ENCODE data around the gene ZNF100.

The ZNF100 gene

GRCh38 chr19:21680026-21680425 lies 87.4 kb downstream of the ZNF100 start:
- H3K36me3 ChIP-seq (ENCODE audit: control insufficient read depth in 2 of 2, insufficient read depth in 1 of 2, low read length in 2 of 2), result no peaks in the 10 kb centered on the region
- no peaks in the 10 kb centered on the region for H3K4me1 ChIP-seq (ENCODE audit: control insufficient read depth, insufficient read depth, low read length)
- no peaks in the 10 kb centered on the region for H3K9me3 ChIP-seq (ENCODE audit: control insufficient read depth, insufficient read depth, low read depth, low read length)
- H3K27ac ChIP-seq (ENCODE audit: extremely low read depth, low read depth, low read length), result no peak overlapping the region
- H3K4me3 ChIP-seq (ENCODE audit: low read depth, low read length), result no peak overlapping the region
- TF ChIP-seq ZNF585B (tag by site-specific recombination; IDR thresholded peaks at IDR 0.05), result no peak
- TF ChIP-seq, protein P1, sequence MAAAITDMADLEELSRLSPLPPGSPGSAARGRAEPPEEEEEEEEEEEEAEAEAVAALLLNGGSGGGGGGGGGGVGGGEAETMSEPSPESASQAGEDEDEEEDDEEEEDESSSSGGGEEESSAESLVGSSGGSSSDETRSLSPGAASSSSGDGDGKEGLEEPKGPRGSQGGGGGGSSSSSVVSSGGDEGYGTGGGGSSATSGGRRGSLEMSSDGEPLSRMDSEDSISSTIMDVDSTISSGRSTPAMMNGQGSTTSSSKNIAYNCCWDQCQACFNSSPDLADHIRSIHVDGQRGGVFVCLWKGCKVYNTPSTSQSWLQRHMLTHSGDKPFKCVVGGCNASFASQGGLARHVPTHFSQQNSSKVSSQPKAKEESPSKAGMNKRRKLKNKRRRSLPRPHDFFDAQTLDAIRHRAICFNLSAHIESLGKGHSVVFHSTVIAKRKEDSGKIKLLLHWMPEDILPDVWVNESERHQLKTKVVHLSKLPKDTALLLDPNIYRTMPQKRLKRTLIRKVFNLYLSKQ (tag by site-specific recombination; IDR thresholded peaks at IDR 0.05; ENCODE audit: borderline replicate concordance), result no peak
- TF ChIP-seq FEZF1 (tag by site-specific recombination; IDR thresholded peaks at IDR 0.05), result no peak
- no peak for TF ChIP-seq ZNF248 (tag by site-specific recombination; IDR thresholded peaks at IDR 0.05)
- TF ChIP-seq, protein P2, sequence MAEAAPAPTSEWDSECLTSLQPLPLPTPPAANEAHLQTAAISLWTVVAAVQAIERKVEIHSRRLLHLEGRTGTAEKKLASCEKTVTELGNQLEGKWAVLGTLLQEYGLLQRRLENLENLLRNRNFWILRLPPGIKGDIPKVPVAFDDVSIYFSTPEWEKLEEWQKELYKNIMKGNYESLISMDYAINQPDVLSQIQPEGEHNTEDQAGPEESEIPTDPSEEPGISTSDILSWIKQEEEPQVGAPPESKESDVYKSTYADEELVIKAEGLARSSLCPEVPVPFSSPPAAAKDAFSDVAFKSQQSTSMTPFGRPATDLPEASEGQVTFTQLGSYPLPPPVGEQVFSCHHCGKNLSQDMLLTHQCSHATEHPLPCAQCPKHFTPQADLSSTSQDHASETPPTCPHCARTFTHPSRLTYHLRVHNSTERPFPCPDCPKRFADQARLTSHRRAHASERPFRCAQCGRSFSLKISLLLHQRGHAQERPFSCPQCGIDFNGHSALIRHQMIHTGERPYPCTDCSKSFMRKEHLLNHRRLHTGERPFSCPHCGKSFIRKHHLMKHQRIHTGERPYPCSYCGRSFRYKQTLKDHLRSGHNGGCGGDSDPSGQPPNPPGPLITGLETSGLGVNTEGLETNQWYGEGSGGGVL (tag by site-specific recombination; IDR thresholded peaks at IDR 0.05), result no peak
- no peak for TF ChIP-seq GLI2 (tag by site-specific recombination; IDR thresholded peaks at IDR 0.05; ENCODE audit: borderline replicate concordance, low read depth)
- no peak for TF ChIP-seq ZNF513 (tag by site-specific recombination; IDR thresholded peaks at IDR 0.05)
- TF ChIP-seq ZNF76 (tag by site-specific recombination; IDR thresholded peaks at IDR 0.05; ENCODE audit: borderline replicate concordance, low read depth), result no peak
- ChIA-PET POLR2A (no interaction called here), CTCF (no interaction called here)

DNA sequence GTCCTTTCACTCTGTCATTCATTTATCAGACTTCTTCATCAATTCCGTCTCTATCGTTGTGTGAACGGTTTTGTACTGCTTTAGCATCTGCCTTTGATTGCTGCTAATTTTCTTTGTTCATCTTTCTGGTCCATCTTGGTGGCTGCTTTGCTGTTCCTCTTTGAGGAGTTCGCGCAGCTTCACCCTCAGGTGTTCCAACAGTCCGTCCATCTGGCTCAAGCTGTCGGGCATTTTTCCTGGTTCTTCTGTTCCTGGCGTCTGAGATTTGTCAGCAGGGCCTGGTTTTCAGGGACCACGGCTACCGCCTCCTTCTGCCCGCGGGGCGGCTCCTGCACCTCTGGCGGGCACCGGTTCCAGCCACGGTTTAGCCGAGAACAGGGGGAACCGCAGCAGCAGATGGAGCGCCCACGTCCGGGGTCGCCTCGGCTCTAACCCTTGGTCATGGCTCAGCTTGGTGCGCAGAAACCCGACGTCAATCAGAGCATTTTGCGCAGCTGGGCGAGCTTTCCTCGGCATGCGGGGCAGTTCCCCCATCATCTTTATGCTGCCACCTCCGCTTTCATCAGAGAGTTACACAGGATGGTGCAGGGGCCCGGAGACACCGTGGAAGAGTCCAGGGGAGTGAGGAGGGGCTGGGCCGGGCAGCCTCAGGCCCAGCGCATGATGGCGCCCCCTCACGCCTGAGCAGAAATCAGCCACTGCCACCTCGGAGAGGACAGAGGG lies 89.5 kb downstream of the ZNF100 start:
- Histone ChIP-seq H3K9me3 (ENCODE audit: control insufficient read depth, insufficient read depth, low read depth, low read length) (no peaks in the 10 kb centered on the region), H3K4me1 (ENCODE audit: control insufficient read depth, insufficient read depth, low read length) (no peaks in the 10 kb centered on the region), H3K27ac (ENCODE audit: extremely low read depth, low read depth, low read length) (no peak overlapping the region), H3K4me3 (ENCODE audit: low read depth, low read length) (no peak overlapping the region), H3K36me3 (ENCODE audit: control insufficient read depth in 2 of 2, insufficient read depth in 1 of 2, low read length in 2 of 2) (no peaks in the 10 kb centered on the region)
- ChIA-PET CTCF (no interaction called here), POLR2A (no interaction called here)
- no peak for TF ChIP-seq ZNF658 (tag by site-specific recombination; IDR thresholded peaks at IDR 0.05)
- no peak for TF ChIP-seq ZNF521 (tag by site-specific recombination; IDR thresholded peaks at IDR 0.05)
- TF ChIP-seq KLF8 (tag by site-specific recombination; IDR thresholded peaks at IDR 0.05), result no peak
- TF ChIP-seq ZNF544 (tag by site-specific recombination; IDR thresholded peaks at IDR 0.05), result no peak
- TF ChIP-seq, protein P3, sequence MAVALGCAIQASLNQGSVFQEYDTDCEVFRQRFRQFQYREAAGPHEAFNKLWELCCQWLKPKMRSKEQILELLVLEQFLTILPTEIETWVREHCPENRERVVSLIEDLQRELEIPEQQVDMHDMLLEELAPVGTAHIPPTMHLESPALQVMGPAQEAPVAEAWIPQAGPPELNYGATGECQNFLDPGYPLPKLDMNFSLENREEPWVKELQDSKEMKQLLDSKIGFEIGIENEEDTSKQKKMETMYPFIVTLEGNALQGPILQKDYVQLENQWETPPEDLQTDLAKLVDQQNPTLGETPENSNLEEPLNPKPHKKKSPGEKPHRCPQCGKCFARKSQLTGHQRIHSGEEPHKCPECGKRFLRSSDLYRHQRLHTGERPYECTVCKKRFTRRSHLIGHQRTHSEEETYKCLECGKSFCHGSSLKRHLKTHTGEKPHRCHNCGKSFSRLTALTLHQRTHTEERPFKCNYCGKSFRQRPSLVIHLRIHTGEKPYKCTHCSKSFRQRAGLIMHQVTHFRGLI (tag by site-specific recombination; IDR thresholded peaks at IDR 0.05), result no peak
- TF ChIP-seq FEZF1 (tag by site-specific recombination; IDR thresholded peaks at IDR 0.05), result no peak
- no peak for TF ChIP-seq ZBTB10 (tag by site-specific recombination; IDR thresholded peaks at IDR 0.05)
- no peak for TF ChIP-seq SP2 (tag by site-specific recombination; IDR thresholded peaks at IDR 0.05)
- no peak for TF ChIP-seq ZSCAN30 (tag by site-specific recombination; IDR thresholded peaks at IDR 0.05)
- TF ChIP-seq ZNF677 (tag by site-specific recombination; IDR thresholded peaks at IDR 0.05), result no peak
- TF ChIP-seq, protein P4, sequence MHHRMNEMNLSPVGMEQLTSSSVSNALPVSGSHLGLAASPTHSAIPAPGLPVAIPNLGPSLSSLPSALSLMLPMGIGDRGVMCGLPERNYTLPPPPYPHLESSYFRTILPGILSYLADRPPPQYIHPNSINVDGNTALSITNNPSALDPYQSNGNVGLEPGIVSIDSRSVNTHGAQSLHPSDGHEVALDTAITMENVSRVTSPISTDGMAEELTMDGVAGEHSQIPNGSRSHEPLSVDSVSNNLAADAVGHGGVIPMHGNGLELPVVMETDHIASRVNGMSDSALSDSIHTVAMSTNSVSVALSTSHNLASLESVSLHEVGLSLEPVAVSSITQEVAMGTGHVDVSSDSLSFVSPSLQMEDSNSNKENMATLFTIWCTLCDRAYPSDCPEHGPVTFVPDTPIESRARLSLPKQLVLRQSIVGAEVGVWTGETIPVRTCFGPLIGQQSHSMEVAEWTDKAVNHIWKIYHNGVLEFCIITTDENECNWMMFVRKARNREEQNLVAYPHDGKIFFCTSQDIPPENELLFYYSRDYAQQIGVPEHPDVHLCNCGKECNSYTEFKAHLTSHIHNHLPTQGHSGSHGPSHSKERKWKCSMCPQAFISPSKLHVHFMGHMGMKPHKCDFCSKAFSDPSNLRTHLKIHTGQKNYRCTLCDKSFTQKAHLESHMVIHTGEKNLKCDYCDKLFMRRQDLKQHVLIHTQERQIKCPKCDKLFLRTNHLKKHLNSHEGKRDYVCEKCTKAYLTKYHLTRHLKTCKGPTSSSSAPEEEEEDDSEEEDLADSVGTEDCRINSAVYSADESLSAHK (tag by site-specific recombination; IDR thresholded peaks at IDR 0.05), result no peak
- no peak for TF ChIP-seq ZNF311 (tag by site-specific recombination; IDR thresholded peaks at IDR 0.05; ENCODE audit: borderline replicate concordance)
